Left ventricle myocardium inferior (tissue), 1 donor: ENCODE results near the gene G6PC3. TPM values are rescaled to one million over a fixed set of nuclear protein-coding genes. Genes with fewer than 3 reads are reported as not detected.

ENCODE experiments used
- DNase-seq: peaks from one replicate; pipeline ENCODE4 v3.0.0-alpha.2; 2020
- H3K27ac ChIP-seq: fragments of 200-600 bp; replicated peaks from 2 replicates; pipeline ENCODE4 v1.8.0; 2021
- H3K27me3 ChIP-seq: fragments of 200-600 bp; 2 replicates; pipeline ENCODE4 v1.8.0; 2021; ENCODE audit warnings: low read depth
- H3K36me3 ChIP-seq: fragments of 200-600 bp; 2 replicates; pipeline ENCODE4 v1.8.0; 2021
- H3K4me1 ChIP-seq: fragments of 200-600 bp; 2 replicates; pipeline ENCODE4 v1.8.0; 2021
- H3K4me3 ChIP-seq: fragments of 200-600 bp; 2 replicates; pipeline ENCODE4 v1.8.0; 2021; ENCODE audit warnings: mild to moderate bottlenecking, moderate library complexity
- H3K9me3 ChIP-seq: fragments of 200-600 bp; replicated peaks from 2 replicates; pipeline ENCODE4 v1.8.0; 2021
- intact Hi-C: fragments of 100-400 bp; cut with micrococcal nuclease; formaldehyde crosslinking; loops from one replicate; pipeline ENCODE4 v1.11.0; 2022
- total RNA-seq: library from RNA; stranded (reverse); fragmentation: NEBNext Ultra II Directional; extraction: Animal tissue kit (Norgen Biotek cat#: 25700); gene quantifications from one replicate; pipeline ENCODE4 v1.2.1, GENCODE V29; 2021
- TF ChIP-seq, protein P1 (sequence below): fragments of 200-600 bp; IDR thresholded peaks from 2 replicates; pipeline ENCODE4 v1.8.0; 2021; ENCODE audit warnings: antibody characterized with exemption, mild to moderate bottlenecking, borderline replicate concordance
- donor health status: DM: no; HTN: yes; CAD: no; lungs with severe emphysema.

G6PC3 gene
- total RNA-seq, 1 donor from 2014 or later, result 29.3 TPM

DNA sequence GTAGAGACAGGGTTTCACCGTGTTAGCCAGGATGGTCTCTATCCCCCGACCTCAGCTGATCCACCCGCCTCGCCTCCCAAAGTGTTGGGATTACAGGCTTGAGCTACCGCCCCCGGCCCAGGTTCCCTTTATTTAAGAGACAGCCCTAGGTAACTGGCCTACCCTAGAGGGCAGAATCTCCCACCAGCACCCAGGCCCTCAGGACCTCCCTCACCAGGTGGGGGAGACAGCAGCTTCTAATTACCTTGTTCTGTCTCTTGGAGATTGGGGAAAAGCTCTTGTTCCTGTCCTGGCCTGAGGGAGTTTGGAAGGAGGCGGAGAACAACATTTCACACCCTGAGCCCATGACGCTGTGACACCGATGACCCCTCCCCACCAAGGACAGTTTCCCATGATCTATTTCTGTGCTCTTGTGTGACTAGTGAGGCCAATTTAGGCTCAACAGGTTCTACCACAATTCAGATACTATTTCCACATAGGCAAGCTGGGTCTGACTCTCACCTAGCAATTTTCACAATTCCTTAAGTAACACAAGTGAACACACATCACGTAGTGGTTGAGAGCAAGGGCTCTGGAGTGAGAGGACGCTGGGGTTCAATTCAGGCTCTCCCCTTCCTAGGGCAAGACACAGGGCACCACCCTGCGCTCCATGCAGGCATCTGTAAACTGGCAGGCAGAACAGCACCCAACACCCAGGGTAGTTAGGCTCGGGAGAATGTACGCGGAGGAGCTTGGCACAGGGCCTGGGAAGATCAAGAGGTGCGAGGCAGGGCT is 32.5 kb downstream of the G6PC3 start:
- H3K9me3 ChIP-seq, result no peaks in the 10 kb centered on the region
- peak; percentile 71 for DNase-seq
- TF ChIP-seq, protein P1, sequence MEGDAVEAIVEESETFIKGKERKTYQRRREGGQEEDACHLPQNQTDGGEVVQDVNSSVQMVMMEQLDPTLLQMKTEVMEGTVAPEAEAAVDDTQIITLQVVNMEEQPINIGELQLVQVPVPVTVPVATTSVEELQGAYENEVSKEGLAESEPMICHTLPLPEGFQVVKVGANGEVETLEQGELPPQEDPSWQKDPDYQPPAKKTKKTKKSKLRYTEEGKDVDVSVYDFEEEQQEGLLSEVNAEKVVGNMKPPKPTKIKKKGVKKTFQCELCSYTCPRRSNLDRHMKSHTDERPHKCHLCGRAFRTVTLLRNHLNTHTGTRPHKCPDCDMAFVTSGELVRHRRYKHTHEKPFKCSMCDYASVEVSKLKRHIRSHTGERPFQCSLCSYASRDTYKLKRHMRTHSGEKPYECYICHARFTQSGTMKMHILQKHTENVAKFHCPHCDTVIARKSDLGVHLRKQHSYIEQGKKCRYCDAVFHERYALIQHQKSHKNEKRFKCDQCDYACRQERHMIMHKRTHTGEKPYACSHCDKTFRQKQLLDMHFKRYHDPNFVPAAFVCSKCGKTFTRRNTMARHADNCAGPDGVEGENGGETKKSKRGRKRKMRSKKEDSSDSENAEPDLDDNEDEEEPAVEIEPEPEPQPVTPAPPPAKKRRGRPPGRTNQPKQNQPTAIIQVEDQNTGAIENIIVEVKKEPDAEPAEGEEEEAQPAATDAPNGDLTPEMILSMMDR, result no peak
- peaks cover 99% of the 10 kb centered on the region for H3K4me1 ChIP-seq
- H3K36me3 ChIP-seq, result peaks cover 7% of the 10 kb centered on the region
- H3K27me3 ChIP-seq, result no peaks in the 10 kb centered on the region
- H3K27ac ChIP-seq, result peak overlapping the region; percentile 75
- intact Hi-C loops, result no loop called here
- H3K4me3 ChIP-seq, result peak overlapping the region; percentile 2

DNA sequence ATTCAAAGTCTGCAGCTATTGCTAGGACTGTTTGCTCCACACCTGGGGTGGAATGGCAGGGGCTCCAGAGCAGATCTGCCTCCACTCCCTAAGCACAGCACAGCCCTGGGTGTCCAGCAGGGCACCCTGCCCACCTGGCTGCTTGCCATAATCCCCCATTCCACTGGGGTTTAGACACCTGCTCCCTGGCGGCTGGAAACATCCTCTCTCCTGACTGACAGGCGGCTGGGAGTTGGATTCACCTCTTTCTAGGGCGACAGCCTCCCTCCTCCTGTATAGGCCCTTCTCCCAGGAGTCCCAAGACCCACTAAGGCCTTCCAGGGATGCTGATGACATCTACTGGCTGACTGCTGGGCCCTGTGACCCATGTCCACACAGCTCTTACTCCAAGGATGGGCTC is 34.9 kb downstream of the G6PC3 start:
- no peaks in the 10 kb centered on the region for H3K9me3 ChIP-seq
- intact Hi-C loops, result no loop called here
- no peaks in the 10 kb centered on the region for H3K27me3 ChIP-seq
- H3K27ac ChIP-seq, result peak overlapping the region; percentile 21
- no peak overlapping the region for H3K4me3 ChIP-seq
- TF ChIP-seq, protein P1, result no peak
- H3K36me3 ChIP-seq, result peaks cover 11% of the 10 kb centered on the region
- H3K4me1 ChIP-seq, result peaks cover 99% of the 10 kb centered on the region
- no peak for DNase-seq

- DNase-seq, result no peak
- peaks cover 100% of the 10 kb centered on the region for H3K4me1 ChIP-seq
- no peaks in the 10 kb centered on the region for H3K27me3 ChIP-seq
- no peaks in the 10 kb centered on the region for H3K9me3 ChIP-seq
- peak overlapping the region; percentile 21 for H3K27ac ChIP-seq
- TF ChIP-seq, protein P1, result no peak
- H3K36me3 ChIP-seq, result peaks cover 11% of the 10 kb centered on the region
- intact Hi-C loops, result no loop called here
- H3K4me3 ChIP-seq, result no peak overlapping the region
Measured at GRCh38 chr17:44105941-44106340, 35.4 kb downstream of the G6PC3 start.

GRCh38 chr17:44106801-44107200 is 36.3 kb downstream of the G6PC3 start:
- Histone ChIP-seq H3K27ac (peak overlapping the region; percentile 94), H3K36me3 (peaks cover 11% of the 10 kb centered on the region), H3K27me3 (no peaks in the 10 kb centered on the region), H3K9me3 (no peaks in the 10 kb centered on the region), H3K4me3 (no peak overlapping the region), H3K4me1 (peaks cover 100% of the 10 kb centered on the region)
- intact Hi-C loops, result no loop called here
- TF ChIP-seq, protein P1, result no peak
- DNase-seq, result no peak

DNA sequence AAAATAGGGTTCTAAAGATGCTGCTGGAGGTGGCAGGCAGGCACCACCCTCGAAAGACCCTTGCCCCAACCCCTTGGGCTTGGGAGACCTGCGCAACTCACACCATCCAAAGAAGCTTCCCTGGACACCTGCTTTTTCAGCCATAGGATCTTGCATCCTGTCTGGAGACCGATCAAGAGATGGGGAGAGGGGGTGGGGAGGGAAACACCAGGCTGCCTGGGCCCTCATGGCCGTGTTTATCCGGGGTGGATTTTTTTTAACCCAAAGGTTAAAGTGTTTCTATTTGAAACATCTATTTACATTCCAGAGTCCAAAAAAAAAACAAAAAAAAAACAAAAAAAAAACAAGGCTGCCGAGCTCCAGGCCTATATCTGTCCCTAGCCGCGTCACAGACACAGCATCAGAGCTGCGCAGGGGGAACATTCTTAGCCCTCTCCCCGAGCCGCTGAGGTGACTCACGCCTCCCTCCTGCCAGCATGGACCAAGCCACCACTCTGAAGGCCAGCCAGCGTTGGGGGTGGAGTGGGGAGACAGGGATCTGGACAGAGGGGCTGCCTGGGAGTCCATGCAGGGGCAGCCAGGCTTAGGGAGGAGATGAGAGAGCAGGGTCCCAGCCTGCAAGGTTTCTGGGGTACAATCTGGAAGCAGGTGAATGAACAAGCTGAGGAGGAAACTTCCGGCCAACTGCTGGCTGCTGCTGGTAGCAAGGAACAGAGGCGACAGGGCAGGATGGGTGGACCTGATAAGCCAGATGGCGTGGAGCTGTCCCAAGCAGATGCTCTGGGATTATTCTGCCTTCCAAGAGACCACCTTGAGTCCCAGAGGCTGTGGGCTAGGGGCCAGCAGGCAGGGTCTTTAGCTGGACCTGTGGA is 38.1 kb downstream of the G6PC3 start:
- Histone ChIP-seq H3K27me3 (no peaks in the 10 kb centered on the region), H3K27ac (peak overlapping the region; percentile 94), H3K4me1 (peaks cover 100% of the 10 kb centered on the region), H3K36me3 (peaks cover 12% of the 10 kb centered on the region), H3K9me3 (no peaks in the 10 kb centered on the region), H3K4me3 (peak overlapping the region; percentile 71)
- TF ChIP-seq, protein P1, result no peak
- DNase-seq, result peak; percentile 85
- intact Hi-C loops, result no loop called here
